GM18520 (cell line): ENCODE data around the gene SLC17A2.

Experiments
- ATAC-seq: cut with Tn5 transposase; IDR thresholded peaks from one replicate; pipeline ENCODE4 v1.9.1; 2021; ENCODE audit not compliant: unreplicated experiment

Gene SLC17A2

DNA sequence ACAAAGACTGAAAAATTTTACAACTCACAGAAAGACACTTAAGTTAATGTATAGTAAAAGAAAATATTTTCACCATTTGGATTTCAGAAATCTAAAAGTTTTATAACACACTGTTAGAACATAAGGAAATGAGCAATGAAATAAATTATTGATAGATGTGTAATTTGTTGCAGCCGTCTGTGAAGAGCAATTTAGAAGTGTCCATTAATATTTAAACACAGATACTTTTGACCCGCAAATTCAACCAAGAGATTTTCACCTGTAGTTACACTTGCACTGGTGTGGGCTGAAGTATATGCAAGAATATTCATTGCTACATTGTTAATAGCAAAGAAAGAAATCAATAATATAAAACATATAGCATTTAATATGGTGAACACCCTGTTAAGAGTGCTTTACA, 41.9 kb downstream of the SLC17A2 start:
- ATAC-seq = no peak

DNA sequence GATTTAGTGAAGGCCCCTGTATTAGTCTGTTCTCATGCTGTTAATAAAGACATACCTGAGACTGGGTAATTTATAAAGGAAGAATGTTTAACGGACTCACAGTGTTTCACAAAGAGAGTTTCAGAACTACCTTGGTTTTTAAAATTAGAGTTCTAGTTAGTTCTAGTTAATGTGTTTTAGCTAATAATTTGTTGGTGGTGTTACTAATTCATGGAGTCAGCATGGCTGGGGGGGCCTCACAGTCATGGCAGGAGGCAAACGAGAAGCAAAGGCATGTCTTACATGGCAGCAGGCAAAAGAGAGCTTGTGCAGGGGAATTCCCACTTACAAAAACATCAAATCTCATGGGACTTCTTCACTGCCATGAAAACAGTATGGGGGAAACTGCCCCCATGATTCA, 44.4 kb downstream of the SLC17A2 start:
- ATAC-seq = no peak

GRCh38 chr6:25883991-25884390, 46.5 kb downstream of the SLC17A2 start:
- no peak for ATAC-seq

- no peak for ATAC-seq
Measured at GRCh38 chr6:25883536-25883935, 47.0 kb downstream of the SLC17A2 start.

- ATAC-seq = no peak
Measured at GRCh38 chr6:25882051-25882496, 48.4 kb downstream of the SLC17A2 start.

DNA sequence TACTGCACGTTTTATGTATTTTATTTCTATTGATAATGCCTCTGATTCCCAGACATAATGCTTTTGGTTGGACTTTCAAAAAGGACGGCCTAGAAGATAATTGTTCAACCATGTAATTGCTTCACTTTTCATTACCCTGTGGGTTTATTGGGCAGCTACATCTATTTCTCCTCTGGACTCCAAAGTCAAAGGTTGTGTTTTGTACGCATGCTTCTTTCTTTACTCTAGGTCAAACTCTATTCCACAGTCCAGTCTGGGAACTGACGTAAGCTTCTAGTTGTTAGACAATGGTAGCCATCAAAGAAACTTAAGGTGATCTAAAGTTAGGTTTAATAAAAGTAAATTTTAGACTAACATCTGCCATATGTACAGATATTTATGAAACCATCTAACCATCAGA, 49.9 kb downstream of the SLC17A2 start:
- no peak for ATAC-seq

DNA sequence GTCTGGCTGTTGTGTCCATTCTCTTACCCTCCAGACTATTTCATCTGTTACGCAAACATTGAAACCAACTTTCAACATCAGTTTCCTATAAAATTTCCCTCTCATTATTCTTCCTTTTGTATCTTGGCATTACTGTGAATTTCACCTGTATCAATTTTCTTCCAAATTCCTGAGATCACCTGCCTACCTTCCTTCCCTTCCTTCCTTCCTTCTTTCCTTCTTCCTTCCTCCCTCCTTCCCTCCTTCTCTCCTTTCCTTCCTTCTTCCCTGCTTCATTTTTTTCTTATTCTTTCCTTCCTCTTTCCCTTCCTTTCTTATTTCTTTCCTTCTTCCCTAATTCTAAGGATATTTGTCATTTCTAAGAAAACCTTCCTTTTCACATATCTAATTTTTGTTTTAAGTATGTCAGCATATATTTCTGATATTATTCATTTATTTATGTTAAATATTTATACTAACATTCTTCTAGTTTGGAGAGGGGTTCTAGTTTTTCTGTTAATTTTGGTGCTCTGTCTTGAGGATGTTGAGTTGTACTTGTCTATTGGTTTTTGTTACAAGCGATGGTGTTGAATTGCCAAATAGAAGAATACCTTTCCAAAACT, 51.7 kb downstream of the SLC17A2 start:
- ATAC-seq = no peak

- no peak for ATAC-seq
Measured at GRCh38 chr6:25875926-25876602, 54.4 kb downstream of the SLC17A2 start.

DNA sequence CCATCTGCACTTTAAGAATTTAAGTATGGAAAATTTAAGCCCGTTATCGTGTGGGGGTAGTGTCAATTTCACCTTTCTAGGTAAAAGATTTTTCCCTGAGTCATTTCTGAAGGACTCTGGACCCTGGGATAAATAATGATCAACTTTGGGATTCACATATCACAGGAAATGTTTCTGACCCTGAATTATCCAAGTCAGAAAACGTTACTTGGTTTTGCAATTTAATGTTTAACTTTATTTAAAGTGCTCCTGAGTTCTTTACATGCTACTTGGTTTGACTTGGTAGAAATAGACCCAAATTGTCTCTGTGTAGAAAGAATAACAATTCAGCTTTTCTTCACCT, 55.0 kb downstream of the SLC17A2 start:
- no peak for ATAC-seq

GRCh38 chr6:25874822-25875562, 55.5 kb downstream of the SLC17A2 start:
- no peak for ATAC-seq

GRCh38 chr6:25874118-25874517, 56.4 kb downstream of the SLC17A2 start, which contains the start of gene SLC17A3:
Gene SLC17A3 (minus strand): TSS chr6:25874243. CDS start chr6:25868387, 5,856 bp downstream.
- no peak for ATAC-seq

- no peak for ATAC-seq
Measured at GRCh38 chr6:25872814-25873213, 57.7 kb downstream of the SLC17A2 start.

DNA sequence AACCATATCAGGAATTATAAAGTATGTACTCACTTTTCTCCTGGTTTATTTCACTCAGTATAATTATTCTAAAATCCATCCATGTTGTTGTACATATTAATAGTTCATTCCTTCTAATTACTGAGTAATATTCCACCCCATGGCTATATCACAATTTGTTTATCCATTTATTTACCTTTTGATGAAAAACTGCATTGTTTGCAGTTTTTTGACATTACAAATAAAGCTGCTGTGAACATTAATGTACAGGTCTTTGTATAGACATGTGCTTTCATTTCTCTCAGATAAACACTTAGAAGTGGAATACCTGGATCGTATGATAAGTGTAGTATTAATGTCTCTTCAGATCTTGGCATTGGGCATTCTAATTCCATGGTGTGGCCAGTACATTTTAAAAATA, 60.7 kb downstream of the SLC17A2 start:
- ATAC-seq = no peak

DNA sequence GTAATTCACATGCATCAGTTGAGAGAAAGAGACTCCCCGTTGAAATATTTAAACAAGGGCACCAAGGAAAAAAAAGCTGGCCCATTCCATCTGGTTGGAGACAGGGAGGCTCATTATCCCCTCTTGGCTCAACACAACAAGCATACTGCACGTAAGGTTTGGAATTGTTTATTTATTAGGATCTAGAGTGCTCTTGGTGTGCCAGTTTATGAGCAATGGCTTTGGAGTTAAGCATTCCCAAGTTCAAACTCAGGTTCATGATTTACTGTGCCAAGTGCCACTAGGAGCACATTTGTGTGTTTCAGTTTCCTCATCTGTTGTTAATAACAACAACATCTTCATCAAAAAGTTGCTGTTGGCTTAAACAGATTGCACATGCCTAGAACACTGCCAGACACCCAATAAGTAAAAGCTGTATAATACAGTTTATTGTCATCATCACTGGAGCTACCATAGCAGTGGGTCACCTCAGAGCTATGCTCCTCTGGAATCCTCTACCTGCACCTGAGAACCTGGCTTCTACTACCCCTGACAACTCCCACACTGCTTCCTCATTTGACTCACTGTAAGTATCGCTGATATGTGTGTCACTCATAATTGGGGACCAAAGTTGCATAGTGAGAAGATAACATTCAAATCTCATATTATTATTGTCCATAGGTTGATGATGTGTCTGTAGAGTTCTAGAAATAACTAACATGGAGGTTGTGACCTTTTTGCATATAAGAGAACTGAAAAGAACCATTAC, 61.9 kb downstream of the SLC17A2 start:
- no peak for ATAC-seq

DNA sequence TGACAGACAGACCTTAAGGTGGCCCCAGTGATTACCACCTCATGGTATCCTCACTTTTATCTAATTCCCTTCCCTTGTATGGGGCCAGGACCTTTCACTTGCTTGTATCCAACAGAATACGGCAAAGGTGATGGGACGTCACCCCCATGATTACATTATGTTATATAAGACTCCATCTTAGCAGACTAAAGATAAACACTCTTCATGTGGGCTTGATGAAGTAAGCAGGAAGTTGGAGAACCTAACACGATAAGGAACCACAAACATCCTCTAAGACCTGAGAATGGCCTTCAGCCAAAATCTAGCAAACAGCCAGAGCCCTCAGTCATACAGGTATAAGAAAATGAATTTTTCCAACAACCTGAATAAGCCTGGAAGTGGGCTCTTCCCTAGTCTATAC, 64.5 kb downstream of the SLC17A2 start:
- no peak for ATAC-seq

GRCh38 chr6:25863360-25863759, 67.1 kb downstream of the SLC17A2 start:
- no peak for ATAC-seq
